Measurements from ENCODE around the gene MPPE1. TPM values are rescaled to one million over a fixed set of nuclear protein-coding genes. Genes with fewer than 3 reads are reported as not detected.

MPPE1 gene
- total and polyA plus RNA-seq, 9 of the 15 experiments (the other 6 are each of a cell fraction or from before 2014, with no cell fraction given): 10.7 to 19.5 (median 13.3) TPM

GRCh38 chr18:11953113-11953512, 45.0 kb upstream of the MPPE1 start (continued):
- TF ChIP-seq ZBTB12 (CRISPR knock-in tag; IDR thresholded peaks at IDR 0.05) (peak; percentile 80), MIER1 (IDR thresholded peaks at IDR 0.05; ENCODE audit: low read depth) (no peak), CREB1 (IDR thresholded peaks at IDR 0.05) (peak; percentile 96), CREB1 (CRISPR knock-in tag; IDR thresholded peaks at IDR 0.05) (peak; percentile 93), SMC3 (conservative IDR thresholded peaks at IDR 0.05; ENCODE audit: insufficient read depth, low read depth, low read length) (no peak), ZNF766 (CRISPR knock-in tag; conservative IDR thresholded peaks at IDR 0.05) (no peak), NFRKB (IDR thresholded peaks at IDR 0.05; ENCODE audit: low read depth) (no peak), ZNF175 (CRISPR knock-in tag; IDR thresholded peaks at IDR 0.05; ENCODE audit: low read depth) (peak; percentile 78), SFPQ (IDR thresholded peaks at IDR 0.05; ENCODE audit: low read depth, low read length) (no peak), NUFIP1 (IDR thresholded peaks at IDR 0.05; ENCODE audit: partially characterized antibody) (no peak), COPS2 (conservative IDR thresholded peaks at IDR 0.05) (no peak), ZNF280B (CRISPR knock-in tag; IDR thresholded peaks at IDR 0.05) (no peak), RFX5 (IDR thresholded peaks at IDR 0.05; ENCODE audit: low read depth, low read length) (no peak), IRF2 (CRISPR knock-in tag; IDR thresholded peaks at IDR 0.05) (no peak), EP400 (IDR thresholded peaks at IDR 0.05) (no peak), CREB5 (CRISPR knock-in tag; IDR thresholded peaks at IDR 0.05) (no peak), ZBTB9 (CRISPR knock-in tag; IDR thresholded peaks at IDR 0.05) (no peak), KHSRP (IDR thresholded peaks at IDR 0.05) (peak; percentile 50; the same call in 1 of the 2 replicates), NR2C2 (CRISPR knock-in tag; IDR thresholded peaks at IDR 0.05) (no peak), NR2C2 (tag; IDR thresholded peaks at IDR 0.05) (no peak), TEAD4 (IDR thresholded peaks at IDR 0.05; ENCODE audit: low read length) (peak; percentile 10; the same call in 1 of the 2 replicates), TEAD4 (CRISPR knock-in tag; IDR thresholded peaks at IDR 0.05; ENCODE audit: borderline replicate concordance) (no peak), HMG20B (CRISPR knock-in tag; IDR thresholded peaks at IDR 0.05) (no peak), MEIS2 (IDR thresholded peaks at IDR 0.05; ENCODE audit: partially characterized antibody) (peak; percentile 98), NCOA1 (IDR thresholded peaks at IDR 0.05; ENCODE audit: low read depth) (peak; percentile 93)
